Small intestine (tissue), 7 donors: ENCODE measurements around the gene FAM53A. TPM values are rescaled to one million over a fixed set of nuclear protein-coding genes. Genes with fewer than 3 reads are reported as not detected.
"Not testable (repeated sequence)": the region's sequence is repeated elsewhere in the genome, so short reads cannot be mapped to it uniquely, and the experiment has no call there.

Experiments
- DNase-seq, 2 donors: peaks; one replicate each; pipeline versions ENCODE4 v3.0.0 to v3.0.0-alpha.2; 2013
- FAIRE-seq: peaks from 2 replicates; lab custom pipeline; 2012; peaks lifted over from hg19 to GRCh38; lab: Jason Lieb, UNC
- H3K27ac ChIP-seq, 3 donors: one replicate each; pipeline ENCODE4 v1.5.1; 2013; ENCODE audit warnings: low read length in 2 of 3, mild to moderate bottlenecking in 2 of 3, control low read depth in 1 of 3, inconsistent platforms in 1 of 3, low read depth in 1 of 3, moderate library complexity in 1 of 3
- H3K27me3 ChIP-seq, 3 donors: one replicate each; pipeline ENCODE4 v1.6.1; 2013; ENCODE audit warnings: low read length in 3 of 3, inconsistent platforms in 1 of 3; ENCODE audit not compliant: control insufficient read depth in 3 of 3, insufficient read depth in 3 of 3
- H3K36me3 ChIP-seq, 3 donors: one replicate each; pipeline ENCODE4 v1.6.1; 2013; ENCODE audit warnings: low read length in 3 of 3, inconsistent platforms in 1 of 3, low read depth in 1 of 3, mild to moderate bottlenecking in 1 of 3, moderate library complexity in 1 of 3; ENCODE audit not compliant: control insufficient read depth in 3 of 3, insufficient read depth in 2 of 3
- H3K4me1 ChIP-seq, 3 donors: one replicate each; pipeline ENCODE4 v1.6.1; 2013; ENCODE audit warnings: low read length in 2 of 3, inconsistent platforms in 1 of 3, low read depth in 1 of 3, mild to moderate bottlenecking in 1 of 3, moderate library complexity in 1 of 3; ENCODE audit not compliant: control insufficient read depth in 3 of 3, insufficient read depth in 2 of 3
- H3K4me3 ChIP-seq, 3 donors: one replicate each; pipeline ENCODE4 v1.5.1; 2013; ENCODE audit warnings: low read length in 3 of 3, control low read depth in 1 of 3, inconsistent platforms in 1 of 3, low read depth in 1 of 3, mild to moderate bottlenecking in 1 of 3, moderate library complexity in 1 of 3
- H3K9me3 ChIP-seq, 2 donors: one replicate each; pipeline ENCODE4 v1.6.1; 2013; ENCODE audit warnings: low read depth in 1 of 2, low read length in 1 of 2; ENCODE audit not compliant: control insufficient read depth in 2 of 2, insufficient read depth in 1 of 2
- WGBS, 3 donors: extraction: QIAGEN DNeasy Blood & Tissue Kit; methylation state at CpG; one replicate each; pipeline ENCODE4 v1.1.7; 2013; 5-methylcytosine and 5-hydroxymethylcytosine counted together
- polyA plus RNA-seq, 4 donors: library from polyadenylated mRNA; stranded (reverse) in 3 of 4; unstranded in 1 of 4; fragments of 200-250 nt in 3 of 4; fragments of 120-200 nt in 1 of 4; gene quantifications; one replicate each; pipeline versions ENCODE4 v1.2.1 to v1.2.3, GENCODE V29; 2013
- donor health status: healthy with polysubstance abuse.
- donor health status: control.
- donor health status: control.
- donor health status: Bipolar disorder and iron deficiency.
- donor health status: healthy.

The FAM53A gene
- polyA plus RNA-seq, 4 donors, result 0.27 to 1.1 (median 0.97) TPM; not detected in 1

GRCh38 chr4:1612278-1613098 lies 71.6 kb downstream of the FAM53A start:
- DNase-seq, result no peak
- Histone ChIP-seq H3K4me3 (no peak overlapping the region), H3K4me1 (no peaks in the 10 kb centered on the region), H3K27me3 (no peaks in the 10 kb centered on the region), H3K36me3 (no peaks in the 10 kb centered on the region), H3K9me3 (peaks cover 0 to 5% of the 10 kb centered on the region in 2 donors), H3K27ac (no peak overlapping the region)
- FAIRE-seq, result no peak
- 79 to 82% (median 82%) methylated on average over 29 of the region's 29 CpGs for WGBS, 3 donors

GRCh38 chr4:1611501-1611870 lies 72.6 kb downstream of the FAM53A start:
- no peak overlapping the region for H3K27ac ChIP-seq
- no peaks in the 10 kb centered on the region for H3K36me3 ChIP-seq
- 76 to 82% (median 81%) methylated on average over 7 to 9 of the region's 9 CpGs for WGBS, 3 donors
- DNase-seq (no peak), FAIRE-seq (no peak)
- H3K27me3 ChIP-seq, result no peaks in the 10 kb centered on the region
- no peak overlapping the region for H3K4me3 ChIP-seq
- H3K9me3 ChIP-seq, result peaks cover 0 to 4% of the 10 kb centered on the region in 2 donors
- H3K4me1 ChIP-seq, result no peaks in the 10 kb centered on the region

- 79 to 83% (median 80%) methylated on average over 21 of the region's 21 CpGs for WGBS, 3 donors
These were observed 73.2 kb downstream of the FAM53A start for GRCh38 chr4:1610791-1611500.

DNA sequence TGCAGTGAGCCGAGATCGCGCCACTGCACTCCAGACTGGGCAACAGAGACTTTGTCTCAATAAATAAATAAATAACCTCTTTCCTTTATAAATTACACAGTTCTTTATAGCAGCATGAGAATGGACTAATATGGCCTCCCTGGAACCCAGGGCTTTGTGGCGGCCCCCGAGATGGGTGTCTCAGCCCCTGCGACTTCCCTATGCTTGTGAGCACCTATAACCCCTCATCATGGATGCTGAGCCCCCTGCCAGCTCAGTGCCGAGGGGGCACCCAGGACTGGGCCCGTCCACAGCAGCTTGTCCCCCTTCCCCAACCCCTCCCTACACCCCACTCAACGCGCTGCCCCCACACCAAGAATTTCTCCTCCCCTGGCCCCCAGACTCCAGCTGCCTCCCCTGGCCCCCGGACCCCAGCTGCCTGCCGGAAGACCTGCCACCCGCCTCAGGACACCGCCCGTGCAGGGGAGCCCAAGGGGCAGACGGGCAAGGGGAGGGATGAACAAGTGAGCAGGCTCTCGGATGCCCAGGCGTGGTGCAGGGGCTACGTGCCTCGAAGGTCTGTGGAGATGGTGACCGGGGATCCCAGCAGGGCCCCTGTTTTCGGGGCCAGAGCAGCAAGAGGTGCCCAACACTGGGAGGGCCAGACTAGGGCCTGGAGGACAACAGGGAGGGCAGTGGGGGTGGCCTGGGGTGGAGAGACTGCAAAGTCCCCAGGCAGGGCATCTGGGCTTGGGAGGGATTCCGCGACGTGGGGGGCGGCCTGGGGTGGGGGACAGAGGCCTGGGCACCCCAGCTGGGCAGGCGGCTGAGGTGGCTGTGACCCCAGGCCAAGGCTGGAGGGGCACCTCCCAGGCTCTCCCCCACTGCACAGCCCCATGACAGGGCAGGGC lies 74.0 kb downstream of the FAM53A start:
- Histone ChIP-seq H3K27me3 (peaks cover 0 to 3% (median 0%) of the 10 kb centered on the region in 3 donors), H3K9me3 (peaks cover 0 to 2% of the 10 kb centered on the region in 2 donors), H3K27ac (no peak overlapping the region), H3K36me3 (no peaks in the 10 kb centered on the region), H3K4me1 (no peaks in the 10 kb centered on the region), H3K4me3 (no peak overlapping the region)
- FAIRE-seq, result no peak
- DNase-seq, result no peak
- WGBS, 3 donors, result 89 to 91% (median 90%) methylated on average over 22 to 27 of the region's 27 CpGs

More at GRCh38 chr4:1610791-1611500, 73.2 kb downstream of the FAM53A start:
- H3K9me3 ChIP-seq, result peaks cover 0 to 4% of the 10 kb centered on the region in 2 donors
- H3K4me1 ChIP-seq, result no peaks in the 10 kb centered on the region
- H3K4me3 ChIP-seq, result no peak overlapping the region
- no peak overlapping the region for H3K27ac ChIP-seq
- H3K36me3 ChIP-seq, result no peaks in the 10 kb centered on the region
- DNase-seq, result no peak
- FAIRE-seq, result no peak
- H3K27me3 ChIP-seq, result no peaks in the 10 kb centered on the region

DNA sequence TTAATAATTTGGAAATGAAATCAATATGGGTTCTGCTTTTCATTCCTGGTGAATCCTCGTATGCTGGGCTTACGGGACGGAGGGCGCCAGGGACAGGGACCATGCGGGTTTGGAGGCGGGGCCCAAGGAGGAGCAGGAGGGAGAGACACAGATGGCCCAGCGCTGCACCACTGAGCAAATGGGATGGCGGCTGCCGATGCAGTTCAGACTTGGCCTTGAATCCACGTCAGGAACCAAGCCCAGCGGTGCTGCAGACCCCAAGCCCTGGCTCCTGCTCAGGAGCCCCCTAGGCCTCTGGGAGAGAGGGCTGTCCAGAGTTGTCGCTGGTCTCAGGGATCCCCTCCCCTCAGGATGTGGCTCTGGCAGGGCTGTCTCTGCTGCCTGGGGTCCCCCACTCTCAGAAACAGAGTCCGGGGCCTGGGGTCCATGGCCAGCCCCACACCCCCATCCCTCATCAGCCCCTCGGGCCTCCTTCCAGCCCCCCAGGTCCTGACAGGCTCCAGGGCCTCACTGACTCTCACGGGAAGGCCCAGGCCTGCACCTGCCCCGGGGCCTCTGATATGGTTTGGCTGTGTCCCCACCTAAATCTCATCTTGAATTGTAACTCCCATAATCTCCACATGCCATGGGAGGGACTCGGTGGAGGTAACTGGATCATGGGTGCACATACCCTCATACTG lies 75.2 kb downstream of the FAM53A start:
- Histone ChIP-seq H3K27ac (no peak overlapping the region), H3K9me3 (no peaks in the 10 kb centered on the region), H3K27me3 (peaks cover 0 to 11% (median 0%) of the 10 kb centered on the region in 3 donors), H3K36me3 (no peaks in the 10 kb centered on the region), H3K4me1 (no peaks in the 10 kb centered on the region), H3K4me3 (no peak overlapping the region)
- DNase-seq, result no peak
- 73 to 77% (median 74%) methylated on average over 16 to 17 of the region's 17 CpGs for WGBS, 3 donors
- FAIRE-seq, result no peak

DNA sequence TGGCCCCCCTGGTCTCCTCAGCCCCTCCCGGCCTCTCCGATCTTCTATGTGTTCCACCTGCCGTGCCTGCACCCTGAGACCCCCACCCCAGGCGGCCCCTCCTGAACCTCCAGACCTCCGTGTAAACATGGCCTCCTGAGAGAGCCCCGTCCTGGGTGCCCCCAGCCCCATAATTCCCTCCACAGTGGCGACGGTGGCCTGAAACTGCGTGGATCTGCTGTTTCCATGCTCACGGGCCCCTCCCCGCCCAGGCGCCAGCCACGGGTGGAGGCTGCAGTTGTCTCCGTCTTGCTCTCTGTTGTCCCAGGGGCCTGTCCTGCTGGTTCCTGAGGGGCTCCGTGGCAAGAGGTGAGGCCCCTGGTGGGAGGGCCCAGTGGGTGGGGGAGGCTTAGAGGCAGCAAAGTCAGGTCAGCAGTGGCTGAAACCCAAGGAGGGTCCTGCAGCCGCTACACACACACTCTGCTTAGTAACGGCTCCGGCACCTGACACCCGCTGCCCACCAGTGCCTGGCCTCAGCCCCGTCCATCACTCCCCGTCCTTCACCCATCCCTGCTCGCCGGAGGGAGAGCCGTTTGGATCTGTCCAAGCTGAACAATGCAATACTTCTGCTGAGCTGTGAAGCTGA lies 75.8 kb downstream of the FAM53A start:
- DNase-seq, result no peak
- FAIRE-seq, result no peak
- 68 to 78% (median 72%) methylated on average over 23 to 24 of the region's 24 CpGs for WGBS, 3 donors
- H3K36me3 ChIP-seq, result no peaks in the 10 kb centered on the region
- H3K27me3 ChIP-seq, result peaks cover 0 to 11% (median 0%) of the 10 kb centered on the region in 3 donors
- H3K4me1 ChIP-seq, result no peaks in the 10 kb centered on the region
- H3K4me3 ChIP-seq, result no peak overlapping the region
- H3K9me3 ChIP-seq, result no peaks in the 10 kb centered on the region
- H3K27ac ChIP-seq, result no peak overlapping the region

GRCh38 chr4:1607436-1608195 lies 76.5 kb downstream of the FAM53A start:
- H3K4me1 ChIP-seq, H3K27ac ChIP-seq, H3K9me3 ChIP-seq, FAIRE-seq, H3K4me3 ChIP-seq, DNase-seq, H3K36me3 ChIP-seq: not testable (repeated sequence)
- WGBS, 3 donors, result 89 to 92% (median 89%) methylated on average over 23 of the region's 23 CpGs
- H3K27me3 ChIP-seq, result peaks cover 0 to 11% (median 0%) of the 10 kb centered on the region in 3 donors
